Heart right ventricle (tissue), 16 donors: ENCODE data around the gene TNS1. TPM values are rescaled to one million over a fixed set of nuclear protein-coding genes. Genes with fewer than 3 reads are reported as not detected.

Source experiments
- ATAC-seq, 8 donors: fragments of 200-7000 bp; cut with Tn5 transposase; one replicate each; pipeline ENCODE4 v1.9.1; 2020; ENCODE audit warnings: mild to moderate bottlenecking in 8 of 8, moderate library complexity in 8 of 8, moderate number of reproducible peaks in 1 of 8
- DNase-seq, 2 donors: peaks; one replicate each; pipeline ENCODE4 v3.0.0-alpha.2; 2020
- H3K27ac ChIP-seq, 10 donors: fragments of 200-600 bp; sonication (generic) in 2 of 10; one replicate each; pipeline versions ENCODE4 v1.5.0 to v1.8.0; 2020 to 2022; ENCODE audit warnings: mild to moderate bottlenecking in 3 of 10
- H3K27me3 ChIP-seq, 7 donors: fragments of 200-600 bp; one replicate each; pipeline ENCODE4 v1.8.0; 2021 to 2022; ENCODE audit warnings: mild to moderate bottlenecking in 2 of 7
- H3K36me3 ChIP-seq, 9 donors: fragments of 200-600 bp; sonication (generic) in 1 of 9; one replicate each; pipeline versions ENCODE4 v1.5.0 to v1.8.0; 2020 to 2022; ENCODE audit warnings: mild to moderate bottlenecking in 2 of 9
- H3K4me1 ChIP-seq, 9 donors: fragments of 200-600 bp; sonication (generic) in 1 of 9; one replicate each; pipeline versions ENCODE4 v1.5.0 to v1.8.0; 2020 to 2022; ENCODE audit warnings: mild to moderate bottlenecking in 4 of 9
- H3K4me3 ChIP-seq, 10 donors: fragments of 200-600 bp; sonication (generic) in 2 of 10; one replicate each; pipeline versions ENCODE4 v1.5.0 to v1.8.0; 2020 to 2022; ENCODE audit warnings: mild to moderate bottlenecking in 7 of 10, moderate library complexity in 2 of 10
- H3K9me3 ChIP-seq, 11 donors: fragments of 200-600 bp in 10 of 11; sonication (generic) in 2 of 11; one replicate each; pipeline versions ENCODE4 v1.5.0 to v1.8.0; 2013 to 2022; ENCODE audit warnings: mild to moderate bottlenecking in 2 of 11, control low read depth in 1 of 11, moderate library complexity in 1 of 11
- CTCF ChIP-seq, 9 donors: fragments of 200-600 bp; sonication (generic) in 2 of 9; IDR thresholded peaks; one replicate each; pipeline versions ENCODE4 v1.5.0 to v1.8.0; 2021 to 2022; ENCODE audit warnings: antibody characterized with exemption in 9 of 9, mild to moderate bottlenecking in 5 of 9, moderate library complexity in 1 of 9
- WGBS, 2 donors: extraction: QIAGEN DNeasy Blood & Tissue Kit; methylation state at CpG; one replicate each; pipeline ENCODE4 v1.1.7; 2013; ENCODE audit warnings: inconsistent platforms in 1 of 2; 5-methylcytosine and 5-hydroxymethylcytosine counted together
- intact Hi-C, 10 donors: fragments of 100-400 bp; cut with DNase I; formaldehyde crosslinking; loops; one replicate each; pipeline versions ENCODE4 v1.11.1 to v1.14.2; 2022
- polyA plus RNA-seq, 2 donors: library from polyadenylated mRNA; stranded (reverse); fragments of 200-250 nt; gene quantifications; one replicate each; pipeline ENCODE4 v1.2.3, GENCODE V29; 2013
- total RNA-seq, 10 donors: library from RNA; stranded (reverse); fragmentation: NEBNext Ultra II Directional in 3 of 10; extraction: Animal tissue kit (Norgen Biotek cat#: 25700) in 3 of 10; gene quantifications; one replicate each; pipeline versions ENCODE4 v1.2.1 to v1.2.4, GENCODE V29; 2021 to 2023
- donor health status: Arrhythmogenic right ventricular cardiomyopathy.
- donor health status: ischemic (EF 13 %, LVEDD 7.1; RV severe dilation, severe dysfunction).
- donor health status: healthy with polysubstance abuse.
- donor health status: DM: no; HTN: yes; CAD: no.
- donor health status: DM: no; HTN: no; CAD: no.
- donor health status: ischemic (EF 25% LVEDD 6.9; RV normal size, moderate dysfunction).
- donor health status: ischemic (EF 25% LVEDD 5.7; RV mildly dilated, moderate dysfunction).
- donor health status: healthy.
- donor health status: DM: yes; HTN: yes; CAD: no.
- donor health status: Ischemic cardiomyopathy.
- donor health status: ischemic (EF 35%, LVEDD 5.7; RV mildly dilated, moderate dysfunction).
- donor health status: nonischemic (EF 11% LVEDD 7.7; RV severe dilation, severe dysfunction).
- donor health status: DM: yes; HTN: yes; CAD: no.
- donor health status: PGD.
- donor health status: ischemic (EF 29% LVEDD 5.4; RV normal size, mild dysfunction).
- donor health status: nonischemic (EF 23%, LVEDD 6.1; RV moderate dilation, normal function).

TNS1 gene
- total and polyA plus RNA-seq, 12 donors, result 64.6 to 844 (median 731) TPM

GRCh38 chr2:217945530-217945929 is 57.3 kb downstream of the TNS1 start:
- H3K4me1 ChIP-seq, result peaks cover 19 to 80% (median 50%) of the 10 kb centered on the region in 9 donors
- peak overlapping the region in 5 of 10 donors; percentile 0 to 99 (median 94) for H3K27ac ChIP-seq
- TF ChIP-seq CTCF (IDR thresholded peaks at IDR 0.05), result no peak
- no peaks in the 10 kb centered on the region for H3K27me3 ChIP-seq
- ATAC-seq (no peak), DNase-seq (no peak)
- H3K36me3 ChIP-seq, result peaks cover 0 to 5% (median 0%) of the 10 kb centered on the region in 9 donors
- no peak overlapping the region for H3K4me3 ChIP-seq
- intact Hi-C loops, result loop anchor here in 5 of 10 donors (2.0 to 10.0 kb wide), 4 partner anchors 37 to 51 kb away; no protein-coding TSS in a partner anchor
- H3K9me3 ChIP-seq, result no peaks in the 10 kb centered on the region
- WGBS, 2 donors, result 77 to 81% methylated on average over 5 of the region's 5 CpGs

- Histone ChIP-seq H3K4me1 (peaks cover 13 to 80% (median 50%) of the 10 kb centered on the region in 9 donors), H3K4me3 (peak overlapping the region in 1 of 10 donors; percentile 98)
- intact Hi-C loops, result loop anchor here in 9 of 10 donors (1.0 to 10.0 kb wide), 10 partner anchors 32 to 153 kb away; no protein-coding TSS in a partner anchor
Measured at GRCh38 chr2:217944923-217945322, 57.9 kb downstream of the TNS1 start.

GRCh38 chr2:217944366-217944765 is 58.4 kb downstream of the TNS1 start:
- no peak for ATAC-seq
- WGBS, 2 donors, result 28 to 33% methylated on average over 3 of the region's 3 CpGs
- no peak for DNase-seq
- peak overlapping the region in 9 of 10 donors; percentile 54 to 98 (median 77) for H3K4me3 ChIP-seq
- TF ChIP-seq CTCF (IDR thresholded peaks at IDR 0.05), result no peak
- peaks cover 18 to 80% (median 50%) of the 10 kb centered on the region in 9 donors for H3K4me1 ChIP-seq
- no peaks in the 10 kb centered on the region for H3K27me3 ChIP-seq
- intact Hi-C loops, result loop anchor here in 9 of 10 donors (1.0 to 10.0 kb wide), 9 partner anchors 33 to 152 kb away; no protein-coding TSS in a partner anchor
- no peaks in the 10 kb centered on the region for H3K9me3 ChIP-seq
- H3K36me3 ChIP-seq, result peaks cover 0 to 9% (median 0%) of the 10 kb centered on the region in 9 donors
- H3K27ac ChIP-seq, result peak overlapping the region; percentile 84 to 99 (median 96)

More at GRCh38 chr2:217944923-217945322, 57.9 kb downstream of the TNS1 start:
- DNase-seq (no peak), ATAC-seq (no peak)
- Histone ChIP-seq H3K9me3 (no peaks in the 10 kb centered on the region), H3K36me3 (peaks cover 0 to 9% (median 0%) of the 10 kb centered on the region in 9 donors), H3K27me3 (no peaks in the 10 kb centered on the region), H3K27ac (peak overlapping the region in 7 of 10 donors; percentile 0 to 99 (median 95))
- 68 to 75% methylated on average over 8 of the region's 8 CpGs for WGBS, 2 donors
- TF ChIP-seq CTCF (IDR thresholded peaks at IDR 0.05), result no peak

GRCh38 chr2:217943446-217944321 is 59.1 kb downstream of the TNS1 start:
- DNase-seq, result peak; percentile 90 to 91
- Histone ChIP-seq H3K9me3 (no peaks in the 10 kb centered on the region), H3K27ac (peak overlapping the region; percentile 84 to 99 (median 96)), H3K36me3 (peaks cover 0 to 10% (median 0%) of the 10 kb centered on the region in 9 donors), H3K4me3 (peak overlapping the region; percentile 54 to 98 (median 79)), H3K4me1 (peaks cover 25 to 80% (median 53%) of the 10 kb centered on the region in 9 donors), H3K27me3 (no peaks in the 10 kb centered on the region)
- peak; percentile 9 to 70 (median 46) for TF ChIP-seq CTCF (IDR thresholded peaks at IDR 0.05)
- peak; percentile 86 to 92 (median 90) for ATAC-seq
- WGBS, 2 donors, result 2 to 4% methylated on average over 16 of the region's 16 CpGs
- intact Hi-C loops, result loop anchor here (1.0 to 10.0 kb wide), 10 partner anchors 34 to 151 kb away; no protein-coding TSS in a partner anchor
